LNCaP clone FGC (cell line): Measurements from ENCODE around the gene EBNA1BP2.

ENCODE experiments used
- DNase-seq: peaks from one replicate; pipeline ENCODE4 v3.0.0-alpha.2; 2011; ENCODE audit warnings: low read depth
- H3K4me3 ChIP-seq: 2 replicates; pipeline ENCODE4 v1.5.1; 2011; ENCODE audit warnings: mild to moderate bottlenecking, low read depth, low read length, control low read depth
- TF ChIP-seq, protein P1 (sequence below): IDR thresholded peaks from 2 replicates; pipeline ENCODE4 v1.5.1; 2012; ENCODE audit warnings: mild to moderate bottlenecking; ENCODE audit not compliant: control insufficient read depth, insufficient read depth; ENCODE audit errors: extremely low read depth

EBNA1BP2 gene

GRCh38 chr1:43197343-43198127 is 25.4 kb upstream of the EBNA1BP2 start:
- TF ChIP-seq, protein P1, sequence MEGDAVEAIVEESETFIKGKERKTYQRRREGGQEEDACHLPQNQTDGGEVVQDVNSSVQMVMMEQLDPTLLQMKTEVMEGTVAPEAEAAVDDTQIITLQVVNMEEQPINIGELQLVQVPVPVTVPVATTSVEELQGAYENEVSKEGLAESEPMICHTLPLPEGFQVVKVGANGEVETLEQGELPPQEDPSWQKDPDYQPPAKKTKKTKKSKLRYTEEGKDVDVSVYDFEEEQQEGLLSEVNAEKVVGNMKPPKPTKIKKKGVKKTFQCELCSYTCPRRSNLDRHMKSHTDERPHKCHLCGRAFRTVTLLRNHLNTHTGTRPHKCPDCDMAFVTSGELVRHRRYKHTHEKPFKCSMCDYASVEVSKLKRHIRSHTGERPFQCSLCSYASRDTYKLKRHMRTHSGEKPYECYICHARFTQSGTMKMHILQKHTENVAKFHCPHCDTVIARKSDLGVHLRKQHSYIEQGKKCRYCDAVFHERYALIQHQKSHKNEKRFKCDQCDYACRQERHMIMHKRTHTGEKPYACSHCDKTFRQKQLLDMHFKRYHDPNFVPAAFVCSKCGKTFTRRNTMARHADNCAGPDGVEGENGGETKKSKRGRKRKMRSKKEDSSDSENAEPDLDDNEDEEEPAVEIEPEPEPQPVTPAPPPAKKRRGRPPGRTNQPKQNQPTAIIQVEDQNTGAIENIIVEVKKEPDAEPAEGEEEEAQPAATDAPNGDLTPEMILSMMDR, result no peak
- H3K4me3 ChIP-seq, result no peak overlapping the region
- DNase-seq, result no peak

DNA sequence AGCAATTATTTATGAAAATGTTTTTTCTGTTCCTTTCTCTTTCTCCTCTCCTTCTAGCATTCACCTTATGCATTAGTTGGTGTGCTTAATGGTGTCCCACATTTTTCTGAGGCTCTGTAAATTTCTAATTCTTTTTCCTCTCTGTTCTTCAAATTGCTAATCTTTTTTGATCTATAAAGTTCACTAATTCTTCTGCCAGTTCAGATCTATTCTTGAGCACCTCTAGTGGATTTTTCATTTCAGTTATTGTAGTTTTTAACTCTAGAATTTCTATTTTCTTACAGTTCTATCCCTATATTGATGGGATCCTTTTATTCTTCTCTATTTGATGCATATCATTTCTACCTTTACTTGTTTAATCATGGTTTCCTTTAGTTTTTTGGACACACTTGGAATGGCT is 22.4 kb upstream of the EBNA1BP2 start:
- TF ChIP-seq, protein P1, result no peak
- H3K4me3 ChIP-seq, result no peak overlapping the region
- no peak for DNase-seq

DNA sequence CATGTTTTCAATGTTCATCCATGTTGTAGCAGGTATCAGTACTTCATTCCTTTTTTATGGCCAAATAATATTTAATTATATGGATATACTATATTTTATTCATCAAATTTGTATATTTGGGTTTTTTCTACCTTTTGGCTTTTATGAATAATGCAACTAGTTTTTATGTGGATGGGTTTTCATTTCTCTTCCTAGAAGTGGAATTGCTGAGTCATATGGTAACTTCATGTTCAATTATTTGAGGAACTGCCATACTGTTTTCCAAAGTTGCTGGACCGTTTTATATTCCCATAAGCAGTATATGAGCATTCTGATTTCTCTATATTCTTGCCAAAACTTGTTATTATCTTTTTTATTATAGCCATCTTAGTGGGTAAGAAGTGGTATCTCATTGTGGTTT is 16.0 kb upstream of the EBNA1BP2 start:
- no peak overlapping the region for H3K4me3 ChIP-seq
- DNase-seq, result no peak
- TF ChIP-seq, protein P1, result no peak

- H3K4me3 ChIP-seq, result no peak overlapping the region
- no peak for DNase-seq
- TF ChIP-seq, protein P1, result no peak
Measured at GRCh38 chr1:43184995-43185394, 12.9 kb upstream of the EBNA1BP2 start.

- no peak overlapping the region for H3K4me3 ChIP-seq
- no peak for DNase-seq
- TF ChIP-seq, protein P1, result no peak
Measured at GRCh38 chr1:43184388-43184787, 12.3 kb upstream of the EBNA1BP2 start.

GRCh38 chr1:43177691-43178090 is 5.6 kb upstream of the EBNA1BP2 start:
- TF ChIP-seq, protein P1, result no peak
- DNase-seq, result no peak
- no peak overlapping the region for H3K4me3 ChIP-seq

DNA sequence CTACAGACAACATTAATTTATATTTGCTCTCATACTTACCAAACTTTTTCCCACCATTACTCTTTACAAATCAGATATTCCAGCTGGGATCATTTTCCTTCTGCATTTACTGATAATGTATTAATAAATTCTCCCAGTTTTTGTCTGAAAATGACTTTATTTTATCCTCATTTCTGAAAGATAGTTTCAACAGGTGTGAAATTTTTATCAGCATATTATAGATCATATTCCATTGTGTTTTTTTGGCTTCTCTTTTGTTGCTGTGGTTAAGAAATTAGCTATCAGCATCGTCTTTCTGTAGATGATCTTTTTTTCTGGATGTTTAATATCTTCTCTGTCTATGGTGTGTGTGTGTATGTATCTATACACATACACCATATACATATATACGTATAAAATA is 2.8 kb upstream of the EBNA1BP2 start:
- no peak overlapping the region for H3K4me3 ChIP-seq
- TF ChIP-seq, protein P1, result no peak
- no peak for DNase-seq
